Effector CD8-positive, alpha-beta T cell (primary cell): ENCODE measurements around the gene SYTL3.

Experiments
- DNase-seq: peaks from one replicate; lab custom pipeline; 2025; lab: John Stamatoyannopoulos, UW

SYTL3 gene

DNA sequence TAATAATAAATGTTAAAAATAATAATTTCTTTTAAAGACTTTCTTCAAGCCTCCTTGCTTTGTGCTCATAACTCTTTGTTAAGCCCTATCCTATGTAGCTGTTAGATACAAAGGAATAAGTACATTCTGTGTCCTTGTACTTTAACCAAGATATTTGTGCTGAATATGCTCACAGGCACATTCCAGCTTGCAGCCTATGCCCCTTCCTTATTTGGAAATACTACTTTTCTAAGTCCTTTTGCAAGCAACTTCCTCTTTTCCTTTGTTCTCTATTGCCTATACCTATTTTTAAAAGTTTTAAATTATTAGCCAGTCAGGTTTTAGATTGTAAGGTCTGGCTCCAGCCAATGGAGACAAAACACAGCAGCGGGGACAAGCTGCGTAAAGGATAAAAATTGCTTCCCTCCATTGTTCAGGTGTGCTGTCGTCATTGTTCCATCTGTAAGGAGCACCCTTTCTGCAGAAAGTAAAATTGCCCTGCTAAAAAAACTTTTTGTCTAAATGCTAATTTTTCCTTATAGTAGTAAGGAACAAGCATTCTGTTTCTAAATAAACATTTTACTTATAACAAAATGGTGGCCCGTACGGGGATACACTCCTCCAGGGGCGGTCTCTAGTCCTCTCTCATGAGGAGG lies 80.2 kb downstream of the SYTL3 start:
- no peak for DNase-seq

DNA sequence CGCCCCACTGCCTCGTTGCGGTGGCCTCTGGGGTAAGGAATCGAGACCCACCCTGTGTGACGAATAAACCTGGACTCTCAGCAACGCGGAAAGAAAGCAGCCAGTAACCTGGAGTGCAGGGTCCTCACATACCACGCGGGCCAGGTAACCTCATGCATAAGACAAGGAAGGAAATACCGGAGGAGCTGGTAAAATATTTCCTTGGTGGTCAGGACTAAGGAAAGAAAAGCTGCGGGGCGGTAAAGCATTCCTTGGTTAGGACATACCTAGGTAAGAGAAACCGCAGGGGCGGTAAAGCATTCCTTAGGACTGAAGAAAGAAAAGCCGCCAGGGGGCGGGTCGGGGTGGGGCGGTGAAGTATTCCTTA lies 80.7 kb downstream of the SYTL3 start:
- DNase-seq = no peak

GRCh38 chr6:158735009-158735408 lies 85.2 kb downstream of the SYTL3 start:
- DNase-seq = no peak

DNA sequence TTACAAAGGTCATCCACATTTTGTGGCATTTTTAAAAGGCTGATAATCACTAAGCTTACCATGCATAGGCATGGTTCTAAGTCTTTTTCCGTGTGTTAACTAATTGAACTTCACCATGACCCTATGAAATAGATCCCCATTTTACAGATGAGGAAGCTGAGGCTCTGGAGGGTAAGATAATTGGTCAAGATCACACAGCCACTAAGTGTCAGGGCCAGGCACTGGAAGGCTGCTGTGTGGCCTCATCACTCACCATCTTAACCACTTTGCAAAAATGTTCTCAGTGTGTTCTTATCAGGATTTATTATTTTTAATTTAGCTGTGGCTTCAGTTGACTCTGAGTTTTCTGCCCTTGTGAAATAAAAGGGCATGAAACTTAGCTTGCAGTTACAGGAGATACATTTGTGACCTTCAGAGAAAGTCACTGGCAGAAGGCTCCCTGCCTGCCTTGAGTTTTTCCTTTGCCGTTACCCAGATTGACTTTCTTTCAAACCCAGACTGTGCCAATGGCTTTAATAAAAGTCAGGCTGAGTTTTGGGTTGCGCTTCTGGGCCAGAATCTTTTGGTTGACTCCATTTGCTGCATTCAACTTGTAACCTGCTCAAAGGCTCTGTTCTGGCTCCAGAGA lies 87.3 kb downstream of the SYTL3 start:
- DNase-seq = no peak

GRCh38 chr6:158737710-158738615 lies 88.1 kb downstream of the SYTL3 start:
- DNase-seq = no peak

GRCh38 chr6:158739673-158740072 lies 89.8 kb downstream of the SYTL3 start:
- DNase-seq = no peak

GRCh38 chr6:158743033-158743651 lies 93.3 kb downstream of the SYTL3 start:
- DNase-seq = no peak

DNA sequence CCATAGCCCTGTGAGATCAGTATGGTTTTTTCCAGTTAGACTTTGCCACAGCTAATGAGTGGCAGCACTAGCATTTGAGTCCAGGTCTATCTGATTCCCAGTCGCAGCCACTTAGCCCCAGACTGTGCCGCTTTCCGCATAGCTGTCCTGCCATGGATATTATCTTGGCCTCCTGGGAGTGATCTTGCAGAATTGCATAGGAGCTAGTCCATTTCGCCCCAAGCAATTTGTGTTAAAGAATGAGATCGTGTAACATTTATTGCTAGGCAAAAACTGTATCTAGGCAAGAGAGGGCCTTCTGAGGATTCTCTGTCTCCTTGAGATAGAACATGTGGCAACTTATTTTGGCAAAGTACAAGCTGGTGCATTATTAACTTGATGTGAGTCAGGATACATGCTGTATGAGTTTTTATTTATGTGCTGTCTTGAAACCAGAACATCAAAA lies 95.2 kb downstream of the SYTL3 start:
- DNase-seq = no peak

DNA sequence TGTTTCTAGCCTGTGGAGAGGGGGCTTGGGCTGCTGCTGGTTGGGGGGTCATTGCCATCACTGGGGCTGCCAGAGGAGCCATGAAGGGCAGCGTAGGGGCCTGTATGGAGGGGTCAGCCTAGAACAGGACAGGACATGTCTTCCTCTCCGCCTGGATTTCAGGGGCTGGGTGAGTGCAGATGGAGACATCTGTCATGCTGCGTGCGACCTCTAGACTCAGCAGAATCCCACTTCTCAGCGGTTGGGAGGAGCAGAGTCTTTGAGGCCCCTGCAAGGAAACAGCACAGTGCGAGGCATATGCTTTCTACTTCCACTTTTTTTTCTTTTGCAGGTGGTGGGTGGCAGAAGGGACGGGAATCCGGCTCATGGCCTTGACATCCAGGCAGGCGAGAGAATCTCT lies 101.4 kb downstream of the SYTL3 start:
- no peak for DNase-seq

DNA sequence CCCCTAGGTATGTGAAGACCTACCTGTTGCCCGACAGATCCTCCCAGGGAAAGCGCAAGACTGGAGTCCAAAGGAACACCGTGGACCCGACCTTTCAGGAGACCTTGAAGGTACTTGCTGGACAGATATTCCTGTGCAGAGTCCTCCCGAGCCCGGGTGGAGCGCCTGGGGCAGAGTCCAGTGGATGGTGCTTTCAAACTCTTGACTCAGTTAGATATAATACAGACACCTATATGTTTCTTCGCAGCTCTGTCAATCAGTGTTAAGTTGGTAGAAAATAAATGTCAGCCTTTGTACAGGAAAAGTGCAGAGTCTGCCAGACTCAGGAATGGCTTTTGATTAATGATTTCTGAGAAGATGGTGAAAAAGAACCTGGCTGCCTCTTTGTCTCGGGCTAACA lies 102.1 kb downstream of the SYTL3 start:
- no peak for DNase-seq

GRCh38 chr6:158752613-158753012 lies 102.8 kb downstream of the SYTL3 start:
- no peak for DNase-seq

DNA sequence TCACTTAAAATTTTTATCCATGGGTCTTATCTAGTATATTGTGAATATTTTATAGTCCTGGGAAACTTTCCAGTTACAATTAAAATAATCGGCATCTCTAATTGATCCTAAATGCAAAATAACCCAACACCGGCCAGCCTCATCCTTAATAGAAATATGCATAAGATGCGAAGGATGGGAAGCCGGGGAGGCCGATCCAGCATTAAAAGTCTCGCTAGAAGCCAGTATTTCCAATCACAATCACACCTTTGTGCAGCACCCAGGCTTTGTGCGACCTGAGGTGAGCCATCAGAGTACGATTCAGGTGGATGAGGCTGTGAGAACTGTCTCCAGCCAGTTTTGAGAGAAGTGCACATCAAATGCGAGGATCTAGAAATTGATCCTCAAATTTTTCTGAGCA lies 104.0 kb downstream of the SYTL3 start:
- DNase-seq = no peak

DNA sequence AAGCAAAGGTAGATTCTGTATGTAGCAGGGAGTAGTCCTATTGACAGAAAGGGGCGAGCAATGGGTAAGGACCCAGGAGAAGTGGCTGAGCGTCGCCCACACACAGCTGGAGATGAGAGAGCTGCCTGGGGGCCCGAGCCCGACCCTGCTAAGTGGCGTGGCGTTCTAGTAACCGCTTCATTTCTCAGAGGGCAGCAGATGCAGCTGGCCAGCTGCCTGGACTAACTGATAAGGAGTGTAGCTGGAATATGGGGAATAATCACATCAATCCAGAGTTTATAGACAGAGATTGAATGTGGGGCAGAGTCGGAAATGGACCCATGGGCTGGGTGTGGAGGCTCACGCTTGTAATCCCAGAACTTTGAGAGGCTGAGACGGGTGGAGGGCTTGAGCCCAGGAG lies 104.9 kb downstream of the SYTL3 start:
- no peak for DNase-seq

GRCh38 chr6:158755636-158756035 lies 105.8 kb downstream of the SYTL3 start:
- no peak for DNase-seq

GRCh38 chr6:158756126-158756525 lies 106.3 kb downstream of the SYTL3 start:
- no peak for DNase-seq

DNA sequence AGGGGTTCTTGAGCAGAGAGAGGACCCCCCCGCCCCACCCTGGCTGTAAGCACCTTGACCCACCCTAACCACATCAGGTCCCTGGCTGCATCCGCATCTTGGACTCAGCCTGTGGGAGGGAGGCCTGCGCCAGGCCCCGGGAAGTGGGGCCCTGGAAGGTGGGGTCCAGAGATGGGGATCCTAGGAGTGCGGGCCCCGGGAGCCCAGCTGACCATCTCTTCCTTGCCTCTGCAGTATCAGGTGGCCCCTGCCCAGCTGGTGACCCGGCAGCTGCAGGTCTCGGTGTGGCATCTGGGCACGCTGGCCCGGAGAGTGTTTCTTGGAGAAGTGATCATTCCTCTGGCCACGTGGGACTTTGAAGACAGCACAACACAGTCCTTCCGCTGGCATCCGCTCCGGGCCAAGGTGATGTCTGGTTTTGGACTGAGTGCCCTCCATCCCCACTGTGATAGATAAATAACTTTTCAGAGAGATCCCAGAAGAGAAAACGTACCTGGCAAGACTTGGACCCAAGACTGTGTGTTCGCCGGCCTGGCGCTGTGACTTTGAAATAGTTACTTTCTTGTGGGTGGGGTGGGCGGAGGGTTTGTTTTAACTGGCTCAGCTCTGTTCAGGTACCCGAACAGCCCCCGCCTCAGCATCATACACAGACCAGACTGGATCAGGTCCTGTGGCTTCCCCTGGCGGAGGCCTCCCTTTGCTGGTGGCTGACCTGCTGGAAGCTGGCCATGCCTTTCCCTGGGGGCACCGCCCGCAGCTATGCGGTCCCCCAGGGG lies 107.3 kb downstream of the SYTL3 start:
- DNase-seq = no peak

DNA sequence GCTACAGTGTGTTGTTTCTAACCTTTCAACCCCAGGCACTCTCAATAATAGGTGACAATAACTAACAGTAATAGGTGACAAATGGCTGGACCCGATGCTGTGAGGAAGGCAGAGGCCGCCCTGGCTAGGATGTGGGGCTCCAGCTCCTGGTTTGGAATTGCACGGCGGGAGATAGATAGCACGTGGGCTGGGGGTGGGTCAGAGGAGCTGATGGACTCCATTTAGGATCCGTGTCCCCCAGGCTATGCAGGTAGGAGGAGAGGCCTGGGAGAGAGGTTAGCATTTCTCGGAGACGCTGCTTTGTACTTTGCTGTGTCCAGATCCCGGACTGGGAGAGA lies 107.9 kb downstream of the SYTL3 start:
- no peak for DNase-seq

GRCh38 chr6:158758451-158758860 lies 108.6 kb downstream of the SYTL3 start:
- DNase-seq = no peak

DNA sequence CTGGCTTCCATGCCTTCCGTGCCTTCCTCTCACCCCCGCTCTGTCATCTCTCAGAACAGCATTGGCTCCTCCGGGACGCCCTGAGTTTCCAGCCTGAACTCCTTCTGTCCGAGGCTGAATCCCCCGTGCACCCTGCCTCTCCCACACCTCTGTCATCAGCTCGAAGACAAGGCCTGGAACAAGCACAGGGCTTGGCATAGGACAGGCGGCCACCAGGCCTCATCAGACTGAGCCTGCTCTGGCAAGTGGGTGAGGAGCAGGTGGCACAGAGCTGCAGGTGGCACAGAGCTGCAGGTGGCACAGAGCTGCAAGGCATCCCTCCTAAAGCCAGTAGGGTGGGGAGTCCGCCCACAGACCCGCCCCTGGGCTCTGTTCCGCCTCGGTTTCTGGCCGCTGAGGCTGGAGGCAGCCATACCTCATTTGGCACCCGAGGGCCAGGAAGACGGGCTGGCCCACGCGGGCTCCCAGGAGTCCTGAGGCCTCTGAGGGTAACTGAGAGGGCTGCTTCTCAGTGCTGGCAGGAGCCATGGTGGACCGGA lies 109.2 kb downstream of the SYTL3 start:
- DNase-seq = no peak

- no peak for DNase-seq
Observed at GRCh38 chr6:158759966-158760617, 110.2 kb downstream of the SYTL3 start.

DNA sequence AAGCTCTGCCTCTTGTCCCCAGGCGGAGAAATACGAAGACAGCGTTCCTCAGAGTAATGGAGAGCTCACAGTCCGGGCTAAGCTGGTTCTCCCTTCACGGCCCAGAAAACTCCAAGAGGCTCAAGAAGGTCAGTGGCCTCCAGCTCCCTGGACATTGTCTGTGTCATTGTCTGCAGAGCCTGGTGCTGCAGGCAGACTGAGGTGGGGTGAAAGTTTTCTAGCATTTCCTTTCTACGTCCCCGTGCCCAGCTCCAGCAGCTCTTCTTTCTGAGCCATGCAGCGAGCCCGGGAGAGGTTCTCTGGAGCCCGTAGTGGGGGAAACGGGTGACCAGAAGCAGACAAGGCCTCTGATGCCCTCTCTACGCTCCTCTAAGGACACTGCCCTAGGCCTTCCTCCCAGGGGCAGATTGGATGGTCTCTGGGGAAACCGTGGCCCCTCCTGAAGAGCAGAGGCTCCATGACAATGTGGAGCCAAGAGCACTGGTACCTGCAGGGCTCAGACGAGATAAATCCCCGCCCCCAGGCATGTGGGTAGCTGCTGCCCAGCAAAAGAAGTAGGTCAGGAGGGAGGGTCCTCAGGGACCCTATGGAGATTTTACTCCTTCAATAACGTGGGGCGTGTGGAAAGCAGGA lies 110.9 kb downstream of the SYTL3 start:
- no peak for DNase-seq
